NK-92 (cell line): Measurements from ENCODE around the gene GPS1.

Experiments
- DNase-seq: peaks from one replicate; lab custom pipeline; 2025; ENCODE audit not compliant: unreplicated experiment; lab: John Stamatoyannopoulos, UW

Gene GPS1

DNA sequence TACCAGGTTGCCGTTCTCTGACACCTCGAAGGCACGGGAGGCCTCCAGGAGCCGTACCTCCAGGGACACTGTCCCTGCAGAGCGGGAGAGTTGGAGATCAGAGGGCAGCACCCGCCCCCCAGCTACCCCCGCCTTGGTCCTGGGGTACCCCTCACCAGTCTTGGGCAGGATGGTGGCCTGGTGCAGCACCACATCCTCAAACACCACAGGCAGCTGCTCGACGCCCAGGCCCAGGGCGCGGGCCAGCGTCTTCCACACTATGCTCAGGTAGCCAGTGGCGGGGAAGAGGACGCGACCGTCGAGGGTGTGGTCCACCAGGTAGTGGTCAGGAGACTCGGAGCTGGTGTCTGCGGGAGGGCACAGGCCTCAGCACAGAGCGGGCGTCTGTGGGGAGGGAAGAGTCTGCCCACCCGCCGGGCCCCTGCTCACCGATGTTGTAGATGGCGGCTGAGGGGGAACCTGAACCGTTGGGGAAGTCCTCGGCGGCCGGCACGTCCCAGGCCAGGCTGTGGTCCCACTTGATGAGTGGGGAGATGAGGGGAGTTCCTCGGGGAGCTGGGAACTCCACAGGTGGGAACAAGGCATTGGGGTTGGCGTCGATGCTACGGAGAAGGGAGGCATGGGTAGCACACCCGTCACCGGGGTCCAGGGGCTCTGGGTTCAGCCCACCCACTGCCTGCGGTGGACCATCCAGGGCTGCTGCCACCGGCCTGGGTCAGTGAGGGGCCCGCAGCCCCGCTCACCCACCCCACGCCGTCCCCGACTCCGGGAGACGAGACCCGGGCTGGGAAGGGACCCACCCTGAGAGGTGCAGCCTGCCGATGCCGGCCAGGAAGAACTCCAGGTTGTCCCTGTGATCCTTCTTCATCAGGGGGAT lies 36.5 kb downstream of the GPS1 start:
- DNase-seq, result no peak

GRCh38 chr17:82088838-82089722 lies 37.4 kb downstream of the GPS1 start:
- DNase-seq, result no peak

GRCh38 chr17:82089723-82090548 lies 38.2 kb downstream of the GPS1 start:
- DNase-seq, result no peak

GRCh38 chr17:82090549-82091263 lies 39.0 kb downstream of the GPS1 start:
- no peak for DNase-seq

DNA sequence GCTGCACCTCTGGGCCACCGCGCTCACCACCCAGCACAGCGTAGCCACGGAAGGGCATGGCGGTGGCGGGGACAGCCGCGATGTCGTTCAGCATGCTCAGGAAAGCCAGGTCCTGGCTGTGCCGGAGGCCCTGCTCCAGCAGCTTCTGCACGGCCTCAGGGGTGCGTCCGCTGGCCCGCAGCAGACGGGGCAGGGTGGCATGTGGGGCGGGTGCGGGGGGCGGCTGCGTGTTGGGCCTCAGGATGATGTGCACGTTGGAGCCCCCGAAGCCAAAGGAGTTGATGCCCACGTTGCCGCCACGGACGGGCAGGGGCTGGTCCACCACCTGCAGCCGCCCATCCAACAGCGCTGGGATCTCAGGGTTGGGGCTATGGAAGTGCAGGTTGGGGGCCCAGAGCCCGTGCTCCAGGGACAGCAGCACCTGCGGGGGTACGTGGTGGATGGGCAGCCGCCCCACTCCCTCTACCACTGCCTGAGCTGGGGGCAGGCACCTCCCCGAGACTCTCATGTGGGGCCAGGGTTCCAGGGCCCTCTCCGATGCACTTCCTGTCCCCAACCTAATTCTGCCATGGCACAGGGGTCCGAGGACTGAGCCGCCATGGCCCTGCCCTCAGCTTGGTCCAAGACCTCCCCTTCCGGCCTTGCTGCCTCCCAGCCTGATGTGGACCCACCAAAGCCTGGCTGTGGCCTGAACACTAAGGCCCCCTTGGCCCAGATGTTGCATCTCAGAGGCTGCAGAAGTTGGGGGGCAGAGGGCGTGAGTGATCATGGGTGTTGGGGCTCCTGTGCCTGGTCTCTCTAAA lies 39.8 kb downstream of the GPS1 start:
- DNase-seq, result no peak

GRCh38 chr17:82092094-82092586 lies 40.4 kb downstream of the GPS1 start:
- DNase-seq, result no peak

- DNase-seq, result no peak
These were observed 40.9 kb downstream of the GPS1 start for GRCh38 chr17:82092628-82092994.

DNA sequence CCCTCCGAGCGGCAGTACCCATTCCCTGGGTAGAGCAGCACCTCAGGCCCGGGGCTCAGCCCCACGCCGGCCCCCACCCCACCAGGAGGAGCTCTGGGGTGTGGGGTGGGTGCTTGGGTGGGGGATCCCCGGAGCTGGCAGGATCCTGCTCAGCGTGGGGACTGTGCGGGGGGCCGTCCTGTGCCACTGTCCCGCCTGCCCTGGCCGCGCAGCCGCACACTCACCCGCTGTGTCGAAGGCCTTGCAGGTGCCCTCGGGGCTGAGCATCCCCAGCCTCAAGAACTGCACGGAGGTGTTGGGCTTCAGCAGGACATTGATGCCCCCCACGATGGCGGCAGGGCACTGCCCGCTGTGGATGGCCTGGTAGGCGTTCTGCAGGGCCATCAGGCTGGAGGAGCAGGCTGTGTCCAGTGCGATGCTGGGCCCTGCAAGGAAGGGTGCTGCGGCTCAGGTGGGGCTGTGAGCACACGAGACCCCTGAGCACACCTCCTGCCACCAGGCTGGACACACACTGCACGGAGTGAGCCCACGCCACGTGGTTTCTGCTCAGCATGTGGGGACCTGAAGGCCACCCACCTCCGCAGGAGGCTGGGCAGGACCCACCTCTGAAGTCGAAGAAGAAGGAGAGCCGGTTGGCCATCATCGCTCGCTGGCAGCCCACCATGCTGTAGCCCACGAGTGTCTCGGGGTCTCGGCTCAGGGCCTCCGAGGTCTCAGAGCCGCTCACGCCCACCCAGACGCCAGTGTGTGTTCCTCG lies 41.5 kb downstream of the GPS1 start:
- DNase-seq, result no peak

DNA sequence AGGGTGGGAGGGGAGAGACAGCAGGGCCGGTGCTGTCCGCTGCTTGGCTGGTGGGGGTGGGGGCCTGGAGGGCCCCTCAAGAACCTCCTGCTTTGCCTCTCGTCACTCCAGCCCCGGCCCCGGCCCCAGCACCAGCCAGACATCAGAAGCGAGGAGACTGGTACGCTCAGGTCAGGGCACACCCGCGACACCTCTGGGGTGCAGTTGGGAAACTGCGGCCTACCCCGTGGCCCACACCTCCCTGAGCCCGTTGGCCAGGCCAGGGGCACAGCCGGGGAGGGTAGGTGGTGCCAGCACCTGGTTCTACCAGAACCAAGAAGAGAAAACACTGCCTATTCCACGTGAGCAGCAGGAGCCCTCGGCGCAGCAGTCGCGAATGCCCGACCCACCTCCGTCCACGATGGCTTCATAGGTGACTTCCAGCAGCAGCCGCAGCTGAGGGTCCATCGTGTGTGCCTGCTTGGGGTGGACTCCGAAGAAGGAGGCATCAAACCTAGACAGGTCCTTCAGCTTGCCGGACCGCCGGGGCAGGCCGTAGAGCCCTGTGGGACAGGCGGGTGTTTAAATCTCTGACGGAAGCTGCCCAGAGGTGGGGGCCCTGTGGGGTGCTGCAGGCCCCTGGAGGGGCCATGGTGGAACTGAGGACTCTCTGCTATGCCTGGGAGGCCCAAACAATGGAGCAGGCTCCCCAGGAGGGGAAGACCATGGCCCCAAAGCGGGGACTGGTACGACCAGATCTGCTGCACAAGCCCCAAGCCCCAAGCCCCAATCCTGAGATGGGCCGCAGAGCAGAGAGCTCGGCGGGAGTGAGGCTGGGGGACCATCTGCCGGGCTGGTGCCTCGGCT lies 43.5 kb downstream of the GPS1 start:
- DNase-seq, result no peak

GRCh38 chr17:82095777-82096708 lies 44.3 kb downstream of the GPS1 start:
- no peak for DNase-seq

DNA sequence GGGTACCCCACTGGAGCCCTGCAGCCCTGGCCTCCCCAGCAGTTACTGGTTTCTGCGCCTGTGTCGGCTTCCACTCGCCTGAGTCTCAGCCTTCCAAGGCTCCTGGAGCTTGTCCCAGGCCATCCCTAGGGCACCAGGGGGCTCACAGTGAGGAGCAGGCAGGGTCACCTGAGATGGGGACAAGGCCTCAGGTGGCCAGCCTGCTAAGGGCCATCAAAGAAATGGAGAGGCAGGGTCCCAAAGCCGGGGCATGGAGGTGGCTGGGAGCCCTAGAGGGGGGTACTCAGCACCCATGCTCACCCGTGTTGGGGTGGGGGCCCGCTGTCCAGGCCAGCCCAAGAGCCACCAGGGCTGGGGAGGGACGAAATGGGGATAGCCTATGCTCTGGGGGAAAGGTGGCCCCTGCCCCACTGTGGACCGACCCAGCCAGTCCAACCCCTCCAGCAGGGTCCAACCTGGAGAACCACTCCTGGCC lies 45.0 kb downstream of the GPS1 start:
- no peak for DNase-seq

DNA sequence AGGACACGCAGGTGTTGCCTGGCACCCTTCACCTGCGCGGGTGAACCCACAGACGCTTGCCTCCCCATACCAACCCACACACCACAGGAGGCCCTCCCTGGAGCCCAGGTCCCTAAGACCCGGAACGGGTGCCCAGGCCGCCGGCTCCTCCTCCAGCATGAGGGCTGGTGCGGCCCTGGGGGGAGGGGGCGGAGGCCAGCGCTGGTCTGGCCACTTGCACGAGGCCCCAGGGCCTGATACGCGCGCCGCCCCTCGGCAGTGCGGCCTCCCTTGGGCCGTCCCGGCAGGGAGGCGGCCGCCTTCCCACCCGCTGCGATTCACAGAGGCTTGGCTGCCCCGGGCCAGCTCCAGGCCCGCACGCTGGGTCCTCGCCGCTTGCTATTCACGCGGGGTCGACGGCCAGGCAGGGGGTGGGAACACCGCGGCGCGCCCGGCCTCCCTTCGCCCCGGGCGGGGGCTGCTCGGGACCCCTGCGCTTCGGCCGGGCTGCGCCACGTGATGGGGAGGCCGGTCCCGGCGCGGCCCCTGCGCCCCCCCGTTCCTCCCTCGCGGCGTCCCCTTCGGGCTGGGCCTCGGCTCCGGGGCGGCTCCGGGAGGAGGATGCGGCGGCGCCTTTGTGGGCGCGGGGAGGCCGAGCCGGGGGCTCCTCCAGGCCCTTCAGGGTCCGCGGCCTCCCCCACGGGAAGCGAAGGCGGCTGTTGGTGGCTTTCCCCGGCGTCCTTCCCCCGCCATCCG lies 45.7 kb downstream of the GPS1 start:
- DNase-seq, result no peak

DNA sequence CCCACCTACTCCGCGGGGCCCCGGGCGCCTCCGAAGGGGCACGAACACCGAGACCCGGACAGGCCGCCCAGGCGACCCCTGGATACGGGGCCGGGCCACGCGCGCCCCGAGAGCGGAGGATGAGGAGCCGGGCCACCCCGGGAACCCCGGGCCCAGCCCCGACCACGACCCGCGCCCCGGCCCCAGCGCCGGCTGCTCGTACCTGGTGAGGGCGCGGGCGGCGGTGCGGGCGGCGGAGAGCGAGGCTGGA lies 46.1 kb downstream of the GPS1 start:
- no peak for DNase-seq

DNA sequence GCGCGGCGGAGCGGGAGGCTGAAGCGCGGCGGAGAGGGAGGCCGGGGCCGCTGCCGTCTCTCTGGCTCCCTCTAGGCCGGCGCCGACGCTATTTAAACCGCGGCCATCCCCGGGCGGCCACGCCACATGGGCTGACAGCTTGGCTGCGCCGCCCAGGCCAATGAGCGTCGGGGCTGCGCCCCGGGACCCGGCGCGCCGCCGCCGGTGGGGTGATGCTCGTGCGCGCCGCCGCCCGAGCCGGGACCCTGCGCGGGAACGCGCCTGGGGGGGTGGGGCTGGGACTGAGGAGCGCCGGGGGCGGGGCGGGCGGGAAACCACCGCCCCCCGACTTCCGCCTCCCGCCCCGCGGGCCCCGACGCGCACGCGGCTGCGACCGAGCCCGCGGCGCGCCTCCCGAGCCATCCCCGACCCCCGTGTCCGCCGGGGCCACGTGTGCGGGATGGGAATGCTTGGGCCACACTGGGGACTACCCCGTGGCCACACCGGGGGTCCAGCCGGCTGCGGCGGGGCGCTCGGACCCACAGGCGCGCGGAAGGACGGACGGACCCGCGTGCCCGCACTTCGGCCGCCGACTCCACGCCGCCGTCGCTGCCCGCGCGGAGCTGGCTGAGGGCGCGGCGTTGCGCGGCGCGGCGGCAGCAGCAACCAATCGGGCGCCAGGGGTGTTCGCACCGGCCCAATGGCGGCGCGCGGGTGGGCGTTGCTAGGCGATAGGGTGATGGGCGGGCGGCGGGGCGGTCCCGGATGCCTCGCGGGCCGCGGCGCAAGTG lies 46.7 kb downstream of the GPS1 start, which contains the start of gene FASN:
Gene FASN (minus strand): TSS at position 68 of the 770 bp plus-strand sequence. CDS start 1,791 bp downstream, outside the sequence.
- DNase-seq, result peak; percentile 50

- DNase-seq, result no peak
These were observed 47.5 kb downstream of the GPS1 start for GRCh38 chr17:82098939-82099763.
